Liver (tissue), 9 donors: ENCODE results near the gene SPATA16. TPM values are rescaled to one million over a fixed set of nuclear protein-coding genes. Genes with fewer than 3 reads are reported as not detected.

Experiments used
- DNase-seq: peaks from one replicate; pipeline ENCODE4 v3.0.0-alpha.2; 2017; ENCODE audit warnings: low spot score
- H3K27ac ChIP-seq, 2 donors: one replicate each; pipeline ENCODE4 v1.7.0; 2013; ENCODE audit warnings: inconsistent platforms in 2 of 2, low read length in 2 of 2, control low read depth in 1 of 2, low read depth in 1 of 2, mild to moderate bottlenecking in 1 of 2
- H3K27me3 ChIP-seq, 4 donors: one replicate each; pipeline versions ENCODE4 v1.6.1 to v1.7.0; 2013; ENCODE audit warnings: low read length in 3 of 4, inconsistent platforms in 1 of 4, mild to moderate bottlenecking in 1 of 4, moderate library complexity in 1 of 4; ENCODE audit not compliant: control insufficient read depth in 4 of 4, insufficient read depth in 4 of 4
- H3K36me3 ChIP-seq, 4 donors: one replicate each; pipeline versions ENCODE4 v1.6.1 to v1.7.0; 2013; ENCODE audit warnings: low read length in 3 of 4, mild to moderate bottlenecking in 3 of 4, low read depth in 1 of 4, moderate library complexity in 1 of 4; ENCODE audit not compliant: control insufficient read depth in 4 of 4, insufficient read depth in 3 of 4
- H3K4me1 ChIP-seq, 4 donors: one replicate each; pipeline versions ENCODE4 v1.6.1 to v1.7.0; 2013; ENCODE audit warnings: low read length in 3 of 4, mild to moderate bottlenecking in 3 of 4, moderate library complexity in 1 of 4; ENCODE audit not compliant: control insufficient read depth in 4 of 4, insufficient read depth in 4 of 4
- H3K4me3 ChIP-seq, 3 donors: one replicate each; pipeline versions ENCODE4 v1.6.1 to v1.7.0; 2013; ENCODE audit warnings: low read length in 3 of 3, control low read depth in 1 of 3, low read depth in 1 of 3, mild to moderate bottlenecking in 1 of 3
- H3K9ac ChIP-seq, 2 donors: one replicate each; pipeline ENCODE4 v1.7.0; 2013; ENCODE audit warnings: low read length in 2 of 2, mild to moderate bottlenecking in 2 of 2, moderate library complexity in 2 of 2, control low read depth in 1 of 2, low read depth in 1 of 2
- H3K9me3 ChIP-seq, 4 donors: one replicate each; pipeline versions ENCODE4 v1.6.1 to v1.7.0; 2013; ENCODE audit warnings: low read length in 3 of 4; ENCODE audit not compliant: control insufficient read depth in 4 of 4
- EGR1 ChIP-seq, 2 donors: IDR thresholded peaks; 2 replicates each; pipeline ENCODE4 v1.6.1; 2016 to 2018; ENCODE audit warnings: antibody characterized with exemption in 2 of 2, low read depth in 2 of 2
- FOXA1 ChIP-seq: IDR thresholded peaks from 2 replicates; pipeline ENCODE4 v1.6.1; 2016; ENCODE audit warnings: antibody characterized with exemption
- FOXA2 ChIP-seq: IDR thresholded peaks from 2 replicates; pipeline ENCODE4 v1.6.1; 2016; ENCODE audit warnings: antibody characterized with exemption
- GABPA ChIP-seq, 2 donors: IDR thresholded peaks in 1 of 2; conservative IDR thresholded peaks in 1 of 2; 2 replicates each; pipeline ENCODE4 v1.6.1; 2016; ENCODE audit warnings: antibody characterized with exemption in 2 of 2, mild to moderate bottlenecking in 1 of 2, moderate library complexity in 1 of 2
- HNF4A ChIP-seq, 2 donors: conservative IDR thresholded peaks; 2 replicates each; pipeline ENCODE4 v1.6.1; 2016; ENCODE audit warnings: antibody characterized with exemption in 2 of 2, mild to moderate bottlenecking in 2 of 2
- HNF4G ChIP-seq: IDR thresholded peaks from 2 replicates; pipeline ENCODE4 v1.6.1; 2016; ENCODE audit warnings: antibody characterized with exemption
- JUND ChIP-seq, 2 donors: IDR thresholded peaks; 2 replicates each; pipeline ENCODE4 v1.6.1; 2016; ENCODE audit warnings: antibody characterized with exemption in 2 of 2
- MAX ChIP-seq: IDR thresholded peaks from 2 replicates; pipeline ENCODE4 v1.6.1; 2016; ENCODE audit warnings: antibody characterized with exemption
- NR2F2 ChIP-seq: IDR thresholded peaks from 2 replicates; pipeline ENCODE4 v1.6.1; 2016; ENCODE audit warnings: antibody characterized with exemption
- RAD21 ChIP-seq, 2 donors: IDR thresholded peaks; 2 replicates each; pipeline ENCODE4 v1.6.1; 2016; ENCODE audit warnings: antibody characterized with exemption in 2 of 2, mild to moderate bottlenecking in 2 of 2
- REST ChIP-seq: IDR thresholded peaks from 2 replicates; pipeline ENCODE4 v1.6.1; 2016; ENCODE audit warnings: antibody characterized with exemption, mild to moderate bottlenecking
- RXRA ChIP-seq, 2 donors: IDR thresholded peaks; 2 replicates each; pipeline ENCODE4 v1.6.1; 2017 to 2018; ENCODE audit warnings: antibody characterized with exemption in 2 of 2, mild to moderate bottlenecking in 1 of 2
- SP1 ChIP-seq: IDR thresholded peaks from 2 replicates; pipeline ENCODE4 v1.6.1; 2018; ENCODE audit warnings: antibody characterized with exemption, mild to moderate bottlenecking
- TAF1 ChIP-seq: conservative IDR thresholded peaks from 2 replicates; pipeline ENCODE4 v1.6.1; 2016; ENCODE audit warnings: antibody characterized with exemption, mild to moderate bottlenecking
- YY1 ChIP-seq: IDR thresholded peaks from 2 replicates; pipeline ENCODE4 v1.6.1; 2016; ENCODE audit warnings: antibody characterized with exemption, mild to moderate bottlenecking
- ZBTB33 ChIP-seq: IDR thresholded peaks from 2 replicates; pipeline ENCODE4 v1.6.1; 2016; ENCODE audit warnings: antibody characterized with exemption
- WGBS: extraction: QIAGEN DNeasy Blood & Tissue Kit; methylation state at CpG from one replicate; pipeline ENCODE4 v1.1.7; 2013; 5-methylcytosine and 5-hydroxymethylcytosine counted together
- polyA plus RNA-seq, 2 donors: library from polyadenylated mRNA; stranded (reverse) in 1 of 2; unstranded in 1 of 2; fragments of 200-250 nt in 1 of 2; fragments of >200 nt in 1 of 2; fragmentation: Nextera tagmentation in 1 of 2; extraction: Ambion mirVana in 1 of 2; gene quantifications; one replicate each; pipeline versions ENCODE4 v1.2.1 to v1.2.3, GENCODE V29; 2013 to 2015
- total RNA-seq, 2 donors: library from RNA; depleted of rRNA; stranded (reverse); fragments of >200 nt; gene quantifications; one replicate each; pipeline ENCODE4 v1.2.3, GENCODE V29; 2014
- TF ChIP-seq, protein P1 (sequence below): IDR thresholded peaks from 2 replicates; pipeline ENCODE4 v1.6.1; 2016; ENCODE audit warnings: antibody characterized with exemption
- TF ChIP-seq, protein P2 (sequence below): fragments of 150-350 bp; IDR thresholded peaks from 2 replicates; pipeline ENCODE4 v1.5.1; 2017; ENCODE audit warnings: improper control_type of control experiment, low read depth, low read length; ENCODE audit not compliant: missing input control
- donor health status: healthy.
- donor health status: healthy.
- donor health status: healthy.
- donor health status: healthy.
- donor health status: healthy.

The SPATA16 gene
- total and polyA plus RNA-seq, 4 donors: not detected

DNA sequence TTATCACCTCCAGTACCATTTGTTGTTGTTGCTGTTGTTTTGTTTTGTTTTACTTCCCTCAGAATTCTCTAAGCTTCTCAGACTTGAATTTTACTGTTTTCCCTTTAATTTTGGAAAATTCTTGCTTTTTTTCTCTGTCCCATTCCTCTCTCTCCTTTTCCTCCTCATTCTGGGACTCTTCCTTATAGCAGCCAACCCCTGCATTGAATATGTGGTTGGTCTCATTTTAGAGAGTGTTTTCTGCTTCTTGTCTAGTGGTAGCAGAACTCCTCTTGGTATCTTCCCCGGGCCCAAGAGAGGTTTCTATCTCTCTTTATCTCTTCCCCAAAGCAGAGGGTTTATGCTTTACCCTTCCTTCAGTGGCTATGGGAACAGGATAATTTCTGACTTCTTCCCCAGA is 113.6 kb downstream of the SPATA16 start:
- H3K9me3 ChIP-seq: no peaks in the 10 kb centered on the region
- no peak overlapping the region for H3K4me3 ChIP-seq
- no peak overlapping the region for H3K9ac ChIP-seq
- WGBS: 63% methylated on average over 1 of the region's 1 CpG
- no peaks in the 10 kb centered on the region for H3K4me1 ChIP-seq
- H3K27ac ChIP-seq: no peak overlapping the region
- H3K27me3 ChIP-seq: no peaks in the 10 kb centered on the region
- no peak for TF ChIP-seq ZBTB33
- no peak for TF ChIP-seq HNF4A (conservative IDR thresholded peaks at IDR 0.05)
- no peak for TF ChIP-seq JUND (IDR thresholded peaks at IDR 0.05)
- TF ChIP-seq MAX: no peak
- TF ChIP-seq, protein P1, sequence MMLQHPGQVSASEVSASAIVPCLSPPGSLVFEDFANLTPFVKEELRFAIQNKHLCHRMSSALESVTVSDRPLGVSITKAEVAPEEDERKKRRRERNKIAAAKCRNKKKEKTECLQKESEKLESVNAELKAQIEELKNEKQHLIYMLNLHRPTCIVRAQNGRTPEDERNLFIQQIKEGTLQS: no peak
- no peak for TF ChIP-seq YY1
- no peak for TF ChIP-seq FOXA1
- TF ChIP-seq FOXA2: no peak
- TF ChIP-seq HNF4G: no peak
- no peak for TF ChIP-seq RAD21 (IDR thresholded peaks at IDR 0.05)
- no peak for TF ChIP-seq TAF1
- TF ChIP-seq GABPA (IDR thresholded peaks at IDR 0.05 in 1 of 2, conservative IDR thresholded peaks at IDR 0.05 in 1 of 2): no peak
- no peak for TF ChIP-seq NR2F2
- no peak for TF ChIP-seq RXRA (IDR thresholded peaks at IDR 0.05)
- no peak for TF ChIP-seq SP1
- no peak for TF ChIP-seq REST
- TF ChIP-seq, protein P2, sequence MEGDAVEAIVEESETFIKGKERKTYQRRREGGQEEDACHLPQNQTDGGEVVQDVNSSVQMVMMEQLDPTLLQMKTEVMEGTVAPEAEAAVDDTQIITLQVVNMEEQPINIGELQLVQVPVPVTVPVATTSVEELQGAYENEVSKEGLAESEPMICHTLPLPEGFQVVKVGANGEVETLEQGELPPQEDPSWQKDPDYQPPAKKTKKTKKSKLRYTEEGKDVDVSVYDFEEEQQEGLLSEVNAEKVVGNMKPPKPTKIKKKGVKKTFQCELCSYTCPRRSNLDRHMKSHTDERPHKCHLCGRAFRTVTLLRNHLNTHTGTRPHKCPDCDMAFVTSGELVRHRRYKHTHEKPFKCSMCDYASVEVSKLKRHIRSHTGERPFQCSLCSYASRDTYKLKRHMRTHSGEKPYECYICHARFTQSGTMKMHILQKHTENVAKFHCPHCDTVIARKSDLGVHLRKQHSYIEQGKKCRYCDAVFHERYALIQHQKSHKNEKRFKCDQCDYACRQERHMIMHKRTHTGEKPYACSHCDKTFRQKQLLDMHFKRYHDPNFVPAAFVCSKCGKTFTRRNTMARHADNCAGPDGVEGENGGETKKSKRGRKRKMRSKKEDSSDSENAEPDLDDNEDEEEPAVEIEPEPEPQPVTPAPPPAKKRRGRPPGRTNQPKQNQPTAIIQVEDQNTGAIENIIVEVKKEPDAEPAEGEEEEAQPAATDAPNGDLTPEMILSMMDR: no peak
- no peak for TF ChIP-seq EGR1 (IDR thresholded peaks at IDR 0.05; ENCODE audit: low read depth in 2 of 2)
- no peaks in the 10 kb centered on the region for H3K36me3 ChIP-seq
- no peak for DNase-seq

DNA sequence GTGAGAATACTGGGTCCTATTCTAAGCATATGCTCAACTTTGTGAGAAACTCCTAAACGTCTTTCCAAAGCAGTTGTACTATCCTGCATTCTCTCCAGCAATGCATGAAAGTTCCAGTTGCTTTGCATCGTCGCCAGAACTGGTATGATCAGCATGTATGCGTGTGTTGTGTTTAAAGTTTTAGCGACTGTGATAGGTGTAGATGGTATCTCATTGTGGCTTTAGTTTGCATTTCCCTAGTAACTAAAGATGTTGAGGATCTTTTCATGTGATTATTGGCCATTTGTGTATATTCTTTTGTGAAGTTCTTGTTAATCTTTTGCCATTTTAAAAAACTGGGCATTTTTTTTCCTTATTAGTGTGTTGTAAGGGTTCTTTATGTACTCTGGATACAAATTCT is 115.1 kb downstream of the SPATA16 start:
- no peak overlapping the region for H3K27ac ChIP-seq
- H3K9me3 ChIP-seq: no peaks in the 10 kb centered on the region
- no peaks in the 10 kb centered on the region for H3K27me3 ChIP-seq
- 64% methylated on average over 5 of the region's 5 CpGs for WGBS
- H3K36me3 ChIP-seq: no peaks in the 10 kb centered on the region
- H3K4me1 ChIP-seq: no peaks in the 10 kb centered on the region
- no peak for TF ChIP-seq JUND (IDR thresholded peaks at IDR 0.05)
- TF ChIP-seq RAD21 (IDR thresholded peaks at IDR 0.05): no peak
- TF ChIP-seq RXRA (IDR thresholded peaks at IDR 0.05): no peak
- TF ChIP-seq EGR1 (IDR thresholded peaks at IDR 0.05; ENCODE audit: low read depth in 2 of 2): no peak
- TF ChIP-seq, protein P1: no peak
- TF ChIP-seq MAX: no peak
- TF ChIP-seq, protein P2: no peak
- no peak overlapping the region for H3K4me3 ChIP-seq
- DNase-seq: no peak
- H3K9ac ChIP-seq: no peak overlapping the region
